ENCODE data around the gene RFTN1.

GRCh38 chr3:16468002-16468335 is 45.5 kb downstream of the RFTN1 start:
- no peak for TF ChIP-seq CTCF (IDR thresholded peaks at IDR 0.05)
- no peak for TF ChIP-seq POLR2A (IDR thresholded peaks at IDR 0.05)
- no peak for TF ChIP-seq EP300 (IDR thresholded peaks at IDR 0.05)

All from ovary (tissue), 3 donors.